Measurements from ENCODE around the gene SST.
"Not testable (repeated sequence)": the region's sequence is repeated elsewhere in the genome, so short reads cannot be mapped to it uniquely, and the experiment has no call there.

Gene SST

DNA sequence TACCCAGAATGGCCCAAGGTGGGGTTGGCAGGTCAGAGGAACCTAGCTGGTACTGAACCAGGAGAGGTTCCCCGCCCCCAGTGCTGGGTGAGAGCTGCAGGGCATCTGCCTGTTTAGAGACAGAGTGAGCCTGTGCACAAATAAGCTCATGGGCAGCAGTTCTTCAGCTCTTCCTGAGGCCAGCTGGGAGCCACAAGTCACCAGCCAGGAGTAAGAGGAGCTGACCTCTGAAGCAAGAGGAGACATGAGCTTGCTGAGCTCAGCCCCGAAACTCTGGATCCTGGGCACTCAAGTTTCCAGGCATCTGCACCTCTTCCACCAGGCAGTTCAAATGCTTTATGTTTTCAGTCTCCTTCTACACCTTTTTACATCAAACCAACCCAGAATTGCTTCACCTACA is 30.1 kb upstream of the SST start:
- Histone ChIP-seq H3K36me3 (ENCODE audit: control insufficient read depth, insufficient read depth, low read length) (no peaks in the 10 kb centered on the region), H3K9ac (ENCODE audit: low read depth, low read length) (no peak overlapping the region), H3K27me3 (ENCODE audit: control insufficient read depth, insufficient read depth, low read length) (no peaks in the 10 kb centered on the region), H3K4me3 (ENCODE audit: low read depth, low read length) (no peak overlapping the region), H3K9me3 (ENCODE audit: control insufficient read depth, insufficient read depth, low read length) (no peaks in the 10 kb centered on the region), H3K4me1 (ENCODE audit: control insufficient read depth, insufficient read depth, low read length) (no peaks in the 10 kb centered on the region)

DNA sequence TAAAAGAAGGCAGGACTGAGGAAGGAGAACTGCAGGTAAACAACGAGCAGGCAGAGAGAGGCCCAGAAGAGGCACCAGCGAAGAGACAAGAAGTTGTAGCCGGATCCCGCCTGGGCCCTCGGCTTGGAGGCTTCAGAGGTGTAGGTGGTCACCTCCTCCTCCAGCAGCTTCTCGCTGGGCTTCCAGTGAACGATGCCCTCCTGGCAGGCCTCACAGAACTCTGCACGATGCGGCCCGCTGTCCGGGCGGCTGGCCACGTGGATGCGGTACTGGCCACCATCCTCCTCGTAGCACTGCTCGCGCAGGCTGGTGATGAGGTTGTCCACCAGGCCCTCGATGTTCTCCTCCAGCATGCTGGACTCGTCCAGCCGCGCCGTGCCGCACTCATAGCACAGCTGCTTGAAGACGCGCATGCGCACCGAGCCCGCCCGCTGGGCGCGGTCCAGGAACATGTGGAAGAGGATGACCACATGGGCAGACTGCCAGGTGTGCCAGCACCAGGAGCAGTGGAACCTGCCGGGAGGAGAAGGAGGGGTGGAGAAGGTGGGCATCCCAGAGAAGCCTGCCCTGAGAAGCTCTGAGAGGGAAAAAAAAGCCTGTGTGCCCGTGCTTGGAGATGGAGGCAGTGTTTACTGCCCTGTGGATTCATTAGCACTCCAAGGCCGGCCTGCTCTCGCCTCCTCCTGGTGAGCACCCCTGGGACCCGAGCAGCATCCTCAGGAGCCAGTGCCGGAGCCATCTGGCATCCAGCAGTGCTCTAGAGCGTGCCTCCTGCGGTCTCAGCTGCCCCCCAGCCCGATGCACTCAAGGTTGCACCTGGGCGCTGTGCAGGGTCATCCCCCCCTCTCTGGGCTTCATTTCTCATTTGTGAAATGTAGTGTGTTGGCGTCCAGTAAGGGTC is 28.6 kb upstream of the SST start:
- Histone ChIP-seq H3K4me3 (ENCODE audit: low read depth, low read length) (no peak overlapping the region), H3K9ac (ENCODE audit: low read depth, low read length) (no peak overlapping the region), H3K9me3 (ENCODE audit: control insufficient read depth, insufficient read depth, low read length) (no peaks in the 10 kb centered on the region), H3K27me3 (ENCODE audit: control insufficient read depth, insufficient read depth, low read length) (no peaks in the 10 kb centered on the region), H3K36me3 (ENCODE audit: control insufficient read depth, insufficient read depth, low read length) (no peaks in the 10 kb centered on the region), H3K4me1 (ENCODE audit: control insufficient read depth, insufficient read depth, low read length) (no peaks in the 10 kb centered on the region)

DNA sequence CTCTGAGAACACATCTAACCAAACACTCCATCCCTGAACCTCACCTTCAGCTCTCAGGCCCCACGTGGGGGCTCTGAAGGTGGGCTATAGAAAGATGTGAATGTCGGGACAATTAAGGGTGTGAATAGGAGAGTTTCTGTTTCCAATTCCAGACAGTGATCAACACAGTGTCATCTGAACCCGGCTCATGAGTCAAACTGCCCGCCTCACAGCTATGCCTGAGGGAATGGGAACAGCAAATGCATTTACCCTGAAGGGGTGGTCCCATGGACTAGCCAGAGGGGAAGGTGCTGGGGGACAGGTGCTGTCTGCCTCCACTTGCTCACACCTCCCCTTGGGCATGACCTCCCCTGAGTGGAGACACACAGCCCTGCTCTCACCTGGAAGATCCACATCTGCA is 25.8 kb upstream of the SST start:
- Histone ChIP-seq H3K4me1 (ENCODE audit: control insufficient read depth, insufficient read depth, low read length) (no peaks in the 10 kb centered on the region), H3K9me3 (ENCODE audit: control insufficient read depth, insufficient read depth, low read length) (no peaks in the 10 kb centered on the region), H3K9ac (ENCODE audit: low read depth, low read length) (no peak overlapping the region), H3K27me3 (ENCODE audit: control insufficient read depth, insufficient read depth, low read length) (no peaks in the 10 kb centered on the region), H3K36me3 (ENCODE audit: control insufficient read depth, insufficient read depth, low read length) (no peaks in the 10 kb centered on the region), H3K4me3 (ENCODE audit: low read depth, low read length) (no peak overlapping the region)

DNA sequence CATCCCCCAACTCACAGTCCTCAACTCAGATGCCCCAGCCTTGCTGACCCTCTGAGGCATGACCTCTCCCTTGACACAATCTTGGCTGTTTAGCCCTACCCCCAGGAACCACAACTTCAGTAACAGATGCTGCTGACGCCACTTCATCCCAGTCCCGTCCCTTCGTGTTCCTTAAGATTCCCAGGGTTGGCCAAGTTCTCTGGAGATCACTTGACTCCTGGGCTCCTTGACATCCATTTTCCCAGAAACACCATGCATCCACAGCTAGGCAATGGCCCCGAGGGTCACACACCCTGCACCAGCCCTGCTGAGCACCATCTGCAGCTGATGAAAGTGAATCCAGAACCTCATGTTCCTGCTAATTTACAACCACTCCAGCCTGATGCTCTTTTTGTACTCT is 25.3 kb upstream of the SST start:
- Histone ChIP-seq H3K4me3 (ENCODE audit: low read depth, low read length) (no peak overlapping the region), H3K9me3 (ENCODE audit: control insufficient read depth, insufficient read depth, low read length) (no peaks in the 10 kb centered on the region), H3K4me1 (ENCODE audit: control insufficient read depth, insufficient read depth, low read length) (no peaks in the 10 kb centered on the region), H3K36me3 (ENCODE audit: control insufficient read depth, insufficient read depth, low read length) (no peaks in the 10 kb centered on the region), H3K27me3 (ENCODE audit: control insufficient read depth, insufficient read depth, low read length) (no peaks in the 10 kb centered on the region), H3K9ac (ENCODE audit: low read depth, low read length) (no peak overlapping the region)

DNA sequence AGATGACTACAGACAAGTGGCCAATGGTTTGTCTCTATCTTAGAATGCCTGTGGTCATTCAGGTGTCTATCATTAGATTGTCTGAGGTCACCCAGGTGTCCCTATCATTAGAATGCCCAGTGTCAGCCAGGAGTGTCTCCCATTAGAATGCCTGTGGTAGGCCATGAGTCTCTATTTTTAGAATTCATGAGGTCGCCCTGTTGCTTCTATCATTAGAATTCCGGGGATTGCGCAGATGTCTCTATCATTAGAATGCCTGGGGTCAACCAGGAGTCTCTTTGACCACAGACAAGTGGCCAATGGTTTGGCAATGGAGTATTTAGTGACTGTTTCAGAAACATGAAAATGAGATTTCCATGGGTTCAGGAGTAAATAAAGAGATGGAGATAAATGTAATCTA is 24.6 kb upstream of the SST start:
- Histone ChIP-seq H3K9me3 (ENCODE audit: control insufficient read depth, insufficient read depth, low read length) (no peaks in the 10 kb centered on the region), H3K27me3 (ENCODE audit: control insufficient read depth, insufficient read depth, low read length) (no peaks in the 10 kb centered on the region)

DNA sequence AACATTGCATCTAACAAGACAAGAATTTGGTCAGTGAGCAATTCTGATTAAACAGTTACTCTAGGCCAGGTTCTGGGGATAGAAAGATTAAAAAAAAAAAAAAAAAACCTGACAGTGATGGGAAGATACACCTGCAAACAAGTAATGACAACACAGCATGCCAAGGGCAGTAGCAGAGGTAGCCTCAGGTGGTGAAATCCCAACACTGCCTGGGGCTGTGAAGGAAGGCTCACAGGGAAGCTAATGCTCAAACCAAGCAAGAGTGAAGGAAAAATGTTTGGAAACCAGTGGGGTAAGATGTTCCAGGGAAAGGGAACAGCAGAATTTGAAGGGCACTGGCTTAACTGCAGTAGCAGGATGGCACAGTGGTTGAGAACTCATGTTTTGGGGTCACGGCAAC is 23.2 kb upstream of the SST start:
- Histone ChIP-seq H3K4me1 (ENCODE audit: control insufficient read depth, insufficient read depth, low read length) (no peaks in the 10 kb centered on the region), H3K4me3 (ENCODE audit: low read depth, low read length) (no peak overlapping the region), H3K9ac (ENCODE audit: low read depth, low read length) (no peak overlapping the region), H3K27me3 (ENCODE audit: control insufficient read depth, insufficient read depth, low read length) (no peaks in the 10 kb centered on the region), H3K9me3 (ENCODE audit: control insufficient read depth, insufficient read depth, low read length) (no peaks in the 10 kb centered on the region), H3K36me3 (ENCODE audit: control insufficient read depth, insufficient read depth, low read length) (no peaks in the 10 kb centered on the region)

More for the DNA sequence above, 24.6 kb upstream of the SST start:
- Histone ChIP-seq H3K9ac (ENCODE audit: low read depth, low read length) (no peak overlapping the region), H3K4me1 (ENCODE audit: control insufficient read depth, insufficient read depth, low read length) (no peaks in the 10 kb centered on the region), H3K4me3 (ENCODE audit: low read depth, low read length) (no peak overlapping the region), H3K36me3 (ENCODE audit: control insufficient read depth, insufficient read depth, low read length) (no peaks in the 10 kb centered on the region)

DNA sequence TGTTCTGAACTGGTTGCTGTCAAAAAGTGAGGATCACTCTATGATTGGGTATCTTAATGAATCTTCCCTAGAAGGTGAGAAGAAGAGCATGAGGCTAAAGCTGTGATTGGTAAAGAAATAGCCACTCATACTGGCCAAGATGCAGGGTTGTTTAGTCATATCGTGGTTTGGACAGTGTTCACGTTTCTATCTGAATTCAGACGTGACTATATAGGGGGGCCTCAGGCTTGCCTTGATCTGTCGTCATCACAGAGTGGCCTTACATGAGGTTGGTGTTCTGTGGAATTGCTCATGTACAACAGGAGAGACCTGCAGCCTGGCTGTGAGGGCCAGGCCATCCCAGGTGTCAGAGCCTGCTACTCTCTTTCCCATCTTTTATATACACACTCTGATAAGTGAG is 19.8 kb upstream of the SST start:
- Histone ChIP-seq H3K27me3 (ENCODE audit: control insufficient read depth, insufficient read depth, low read length) (no peaks in the 10 kb centered on the region), H3K36me3 (ENCODE audit: control insufficient read depth, insufficient read depth, low read length) (no peaks in the 10 kb centered on the region), H3K4me3 (ENCODE audit: low read depth, low read length) (no peak overlapping the region), H3K9ac (ENCODE audit: low read depth, low read length) (no peak overlapping the region), H3K9me3 (ENCODE audit: control insufficient read depth, insufficient read depth, low read length) (peaks cover 3% of the 10 kb centered on the region), H3K4me1 (ENCODE audit: control insufficient read depth, insufficient read depth, low read length) (no peaks in the 10 kb centered on the region)

DNA sequence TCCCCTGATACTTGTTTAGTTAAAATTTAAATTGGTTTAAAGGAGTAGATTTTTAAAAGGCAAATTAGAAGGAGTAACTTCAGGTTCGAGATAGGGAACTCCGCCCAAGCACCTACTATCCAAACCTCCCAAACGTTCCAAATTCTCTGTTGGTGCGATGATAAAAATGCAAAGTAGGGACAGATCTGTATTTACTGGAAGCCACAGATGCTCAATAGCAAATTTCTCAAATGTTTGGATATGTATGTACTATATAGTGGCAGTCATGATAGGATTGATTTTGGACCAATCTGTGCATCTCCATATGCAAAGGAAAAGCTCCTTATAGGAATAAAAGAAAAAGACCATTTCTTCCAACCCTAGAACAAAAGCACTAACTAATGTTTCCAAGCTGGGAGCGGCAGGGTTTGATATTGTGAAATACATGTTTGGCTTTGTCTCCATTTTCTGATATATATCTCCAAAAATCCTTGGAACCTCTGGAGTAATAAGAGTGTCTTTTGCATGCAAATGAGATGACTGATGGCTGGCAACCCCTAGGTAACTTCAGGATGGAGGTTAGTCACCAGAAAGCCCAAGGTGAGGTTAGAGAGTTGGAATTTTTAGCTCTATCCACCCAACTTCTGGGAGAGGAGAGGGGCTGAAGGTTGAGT is 16.6 kb upstream of the SST start:
- Histone ChIP-seq H3K4me3 (ENCODE audit: low read depth, low read length) (no peak overlapping the region), H3K9me3 (ENCODE audit: control insufficient read depth, insufficient read depth, low read length) (peaks cover 3% of the 10 kb centered on the region), H3K36me3 (ENCODE audit: control insufficient read depth, insufficient read depth, low read length) (no peaks in the 10 kb centered on the region), H3K27me3 (ENCODE audit: control insufficient read depth, insufficient read depth, low read length) (no peaks in the 10 kb centered on the region), H3K9ac (ENCODE audit: low read depth, low read length) (no peak overlapping the region), H3K4me1 (ENCODE audit: control insufficient read depth, insufficient read depth, low read length) (no peaks in the 10 kb centered on the region)

DNA sequence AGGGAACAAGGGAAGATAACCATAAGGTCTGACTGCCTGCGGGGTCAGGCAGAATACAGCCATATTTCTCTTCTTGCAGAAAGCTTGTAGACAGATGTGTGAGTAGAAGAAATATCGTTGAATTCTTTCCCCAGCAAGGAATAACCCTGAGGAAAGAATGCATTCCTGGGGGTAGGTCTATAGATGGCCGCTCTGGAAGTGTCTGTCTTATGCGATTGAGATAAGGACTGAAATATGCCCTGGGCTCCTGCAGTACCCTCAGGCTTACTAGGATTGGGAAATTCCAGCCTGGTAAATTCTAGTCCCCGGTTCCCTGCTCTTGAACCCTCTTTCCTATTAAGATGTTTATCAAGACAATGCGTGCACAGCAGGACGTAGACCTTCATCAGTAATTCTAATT is 15.8 kb upstream of the SST start:
- no peak overlapping the region for H3K9ac ChIP-seq (ENCODE audit: low read depth, low read length)
- no peaks in the 10 kb centered on the region for H3K36me3 ChIP-seq (ENCODE audit: control insufficient read depth, insufficient read depth, low read length)
- H3K9me3 ChIP-seq (ENCODE audit: control insufficient read depth, insufficient read depth, low read length), result peaks cover 3% of the 10 kb centered on the region
- H3K4me3 ChIP-seq (ENCODE audit: low read depth, low read length), result no peak overlapping the region
- H3K27me3 ChIP-seq (ENCODE audit: control insufficient read depth, insufficient read depth, low read length), result no peaks in the 10 kb centered on the region
- H3K4me1 ChIP-seq (ENCODE audit: control insufficient read depth, insufficient read depth, low read length), result no peaks in the 10 kb centered on the region

DNA sequence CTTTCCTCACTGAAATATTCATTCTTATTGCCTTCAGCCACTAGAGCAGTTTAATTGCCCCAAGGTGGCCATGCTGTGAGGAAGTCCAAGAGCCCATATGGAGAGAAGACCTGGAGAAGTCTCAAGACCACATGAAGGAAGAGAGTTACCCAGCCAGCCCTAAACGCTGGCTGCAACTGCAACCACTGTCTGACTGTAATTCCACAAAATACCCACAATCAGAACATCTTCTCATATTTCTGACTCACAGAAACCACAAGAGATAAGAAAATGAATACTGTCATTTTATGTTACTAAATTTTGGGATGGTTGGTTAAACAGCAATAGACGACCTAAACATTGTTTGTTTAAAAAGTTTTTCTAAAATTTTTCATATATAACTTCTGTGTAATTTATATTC is 14.7 kb upstream of the SST start:
- H3K27me3 ChIP-seq (ENCODE audit: control insufficient read depth, insufficient read depth, low read length), result no peaks in the 10 kb centered on the region
- H3K4me3 ChIP-seq (ENCODE audit: low read depth, low read length), result no peak overlapping the region
- H3K4me1 ChIP-seq (ENCODE audit: control insufficient read depth, insufficient read depth, low read length), result no peaks in the 10 kb centered on the region
- no peak overlapping the region for H3K9ac ChIP-seq (ENCODE audit: low read depth, low read length)
- no peaks in the 10 kb centered on the region for H3K36me3 ChIP-seq (ENCODE audit: control insufficient read depth, insufficient read depth, low read length)
- H3K9me3 ChIP-seq (ENCODE audit: control insufficient read depth, insufficient read depth, low read length), result peaks cover 3% of the 10 kb centered on the region

DNA sequence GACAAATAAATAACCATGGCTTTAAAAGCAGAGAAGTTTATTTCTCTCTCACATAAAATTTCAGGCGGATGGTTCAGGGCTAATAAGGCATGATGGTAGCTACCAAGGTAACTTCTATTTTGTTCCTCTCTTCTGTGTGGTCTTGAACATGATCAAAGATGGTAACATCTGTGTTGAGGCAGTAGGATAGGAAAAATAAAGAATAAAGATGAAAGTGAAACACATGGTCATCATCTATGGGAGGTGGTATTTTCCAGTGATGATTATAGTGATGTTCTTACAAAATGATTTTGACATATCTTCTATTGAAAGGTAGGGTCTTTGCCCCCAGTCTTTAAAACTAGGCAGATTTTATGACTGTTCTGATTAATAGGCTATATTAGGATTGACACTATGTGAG is 14.2 kb upstream of the SST start:
- H3K4me1 ChIP-seq (ENCODE audit: control insufficient read depth, insufficient read depth, low read length), result no peaks in the 10 kb centered on the region
- no peak overlapping the region for H3K9ac ChIP-seq (ENCODE audit: low read depth, low read length)
- no peak overlapping the region for H3K4me3 ChIP-seq (ENCODE audit: low read depth, low read length)
- no peaks in the 10 kb centered on the region for H3K27me3 ChIP-seq (ENCODE audit: control insufficient read depth, insufficient read depth, low read length)
- no peaks in the 10 kb centered on the region for H3K36me3 ChIP-seq (ENCODE audit: control insufficient read depth, insufficient read depth, low read length)
- H3K9me3 ChIP-seq (ENCODE audit: control insufficient read depth, insufficient read depth, low read length), result peaks cover 3% of the 10 kb centered on the region

DNA sequence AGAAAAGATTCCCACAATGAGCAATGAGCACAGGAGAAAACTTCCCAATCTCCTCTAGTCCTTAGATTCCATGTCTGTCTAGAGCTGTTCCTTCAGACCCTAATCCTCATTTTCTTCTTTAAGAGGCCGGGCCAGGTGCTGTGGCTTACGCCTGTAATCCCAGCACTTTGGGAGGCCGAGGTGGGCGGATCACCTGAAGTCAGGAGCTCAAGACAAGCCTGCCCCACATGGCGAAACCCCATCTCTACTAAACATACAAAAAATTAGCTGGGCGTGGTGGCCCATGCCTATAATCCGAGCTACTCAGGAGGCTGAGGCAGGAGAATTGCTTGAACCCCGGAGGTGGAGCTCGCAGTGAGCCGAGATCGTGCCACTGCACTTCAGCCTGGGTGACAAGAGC is 11.6 kb upstream of the SST start:
- not testable (repeated sequence) for H3K4me3 ChIP-seq (ENCODE audit: low read depth, low read length); H3K27me3 ChIP-seq (ENCODE audit: control insufficient read depth, insufficient read depth, low read length); H3K9ac ChIP-seq (ENCODE audit: low read depth, low read length); H3K4me1 ChIP-seq (ENCODE audit: control insufficient read depth, insufficient read depth, low read length); H3K36me3 ChIP-seq (ENCODE audit: control insufficient read depth, insufficient read depth, low read length); H3K9me3 ChIP-seq (ENCODE audit: control insufficient read depth, insufficient read depth, low read length)
